ENCODE data around the gene LDAH. TPM values are rescaled to one million over a fixed set of nuclear protein-coding genes. Genes with fewer than 3 reads are reported as not detected.

The LDAH gene
- total RNA-seq, 1 experiment from 2014 or later = 15.2 TPM

- H3K14ac ChIP-seq (ENCODE audit: insufficient read depth, low read length) = peak within 1 kb of the TSS; percentile 55; the same call in 1 of the 2 replicates
Measured at GRCh38 chr2:20650877-20651730, 171.8 kb downstream of the LDAH start, which contains the start of gene HS1BP3. HS1BP3 (minus strand) TSS chr2:20651098; CDS start chr2:20651063, 35 bp downstream.

More at GRCh38 chr2:20650877-20651730, 171.8 kb downstream of the LDAH start, which contains the start of gene HS1BP3:
- Histone ChIP-seq H2AK5ac (ENCODE audit: insufficient read length, low read length) (no peak within 1 kb of the TSS), H3K4me1 (ENCODE audit: insufficient read depth, low read length) (no peaks in the 10 kb centered on the region; the same call in 1 of the 2 replicates), H3K23me2 (ENCODE audit: insufficient read length, low read depth, low read length, poor library complexity, severe bottlenecking) (peaks cover 5% of the 10 kb centered on the region), H3K9ac (ENCODE audit: extremely low read depth, insufficient read length, low read length) (peak within 1 kb of the TSS; percentile 41), H2AFZ (ENCODE audit: low read length) (no peak within 1 kb of the TSS), H2BK12ac (ENCODE audit: insufficient read length, low read depth, low read length) (no peak within 1 kb of the TSS), H4K8ac (replicated peaks; ENCODE audit: insufficient read length, low read depth, low read length) (no peak within 1 kb of the TSS), H3K27ac (ENCODE audit: insufficient read length, low read depth, low read length) (no peak within 1 kb of the TSS), H3K4me2 (ENCODE audit: insufficient read depth, insufficient read length, low read length) (peak within 1 kb of the TSS; percentile 41), H2BK15ac (ENCODE audit: low read depth, low read length) (no peak within 1 kb of the TSS), H3K4ac (ENCODE audit: low read depth, low read length) (no peak within 1 kb of the TSS), H2BK120ac (ENCODE audit: low read depth, low read length, poor library complexity, severe bottlenecking) (no peak within 1 kb of the TSS), H3K9me3 (ENCODE audit: control insufficient read depth, low read depth, low read length) (no peaks in the 10 kb centered on the region), H3K23ac (ENCODE audit: insufficient read length, low read depth, low read length) (no peak within 1 kb of the TSS), H3K79me2 (ENCODE audit: insufficient read depth, low read length) (no peaks in the 10 kb centered on the region), H4K20me1 (ENCODE audit: control insufficient read depth, insufficient read depth, insufficient read length) (no peaks in the 10 kb centered on the region), H3K79me1 (ENCODE audit: insufficient read depth, low read depth, low read length, poor library complexity, severe bottlenecking) (no peaks in the 10 kb centered on the region), H3T11ph (ENCODE audit: low read length) (no peak within 1 kb of the TSS), H4K91ac (ENCODE audit: insufficient read length, low read depth, low read length) (no peak within 1 kb of the TSS), H3K18ac (ENCODE audit: insufficient read length, low read depth, low read length) (peak within 1 kb of the TSS; percentile 38), H2BK20ac (ENCODE audit: low read depth, low read length, poor library complexity, severe bottlenecking) (no peak within 1 kb of the TSS), H3K27me3 (ENCODE audit: insufficient read depth, low read length) (no peaks in the 10 kb centered on the region), H2BK5ac (ENCODE audit: insufficient read length, low read length) (no peak within 1 kb of the TSS), H4K5ac (ENCODE audit: insufficient read length, low read depth, low read length) (no peak within 1 kb of the TSS), H3K56ac (ENCODE audit: insufficient read length, low read depth, low read length) (no peak within 1 kb of the TSS)
- peaks cover 28 to 29% of the 10 kb centered on the region in 2 experiments for H3K4me1 Mint-ChIP-seq
- peak; percentile 87 for TF ChIP-seq CTCF (conservative IDR thresholded peaks at IDR 0.05)
- peak; percentile 83 for DNase-seq
- no CpG with 5 or more reads among the region's 72 CpGs for whole genome bisulfite sequencing (ENCODE audit: extremely low coverage, insufficient read length, low lambda C conversion rate)
- peaks cover 33% of the 10 kb centered on the region for H3K27me3 Mint-ChIP-seq (ENCODE audit: low read depth)
- peak within 1 kb of the TSS in 2 of 3 experiments; percentile 78 to 81; a peak in 5 of 7 replicates for H3K27ac Mint-ChIP-seq
- no peaks in the 10 kb centered on the region for H3K9me3 Mint-ChIP-seq
- H3K36me3 Mint-ChIP-seq (ENCODE audit: insufficient read depth in 1 of 3, low read depth in 3 of 3) = peaks cover 0 to 2% (median 0%) of the 10 kb centered on the region in 3 experiments; a peak in 2 of 7 replicates
- peak within 1 kb of the TSS; percentile 76 to 88 for H3K4me3 Mint-ChIP-seq
